HFFc6 (cell line): Measurements from ENCODE around the gene ADORA1. TPM values are rescaled to one million over a fixed set of nuclear protein-coding genes. Genes with fewer than 3 reads are reported as not detected.

ENCODE experiments used
- DNase-seq: peaks from one replicate; pipeline ENCODE4 v3.0.0-alpha.2; 2018
- H3K27ac Mint-ChIP-seq: 2 replicates; pipeline ENCODE4 v1.8.0; 2020; ENCODE audit warnings: mild to moderate bottlenecking, mixed read lengths
- H3K27me3 Mint-ChIP-seq: 2 replicates; pipeline ENCODE4 v1.8.0; 2021; ENCODE audit warnings: mild to moderate bottlenecking, moderate library complexity, mixed read lengths; ENCODE audit not compliant: insufficient read depth
- H3K36me3 Mint-ChIP-seq: 2 replicates; pipeline ENCODE4 v1.8.0; 2021; ENCODE audit warnings: low read depth, mixed read lengths
- H3K4me1 Mint-ChIP-seq: 2 replicates; pipeline ENCODE4 v1.8.0; 2020; ENCODE audit warnings: low read depth, mixed read lengths
- H3K4me3 Mint-ChIP-seq: 2 replicates; pipeline ENCODE4 v1.8.0; 2020; ENCODE audit warnings: mild to moderate bottlenecking, moderate library complexity, mixed read lengths
- H3K9me3 Mint-ChIP-seq: 2 replicates; pipeline ENCODE4 v1.8.0; 2020; ENCODE audit warnings: mild to moderate bottlenecking, mixed read lengths
- total RNA-seq, 6 experiments: library from RNA; stranded (reverse); fragmentation: NEBNext Ultra II Directional; extraction: Animal tissue kit (Norgen Biotek cat#: 25700); gene quantifications; 2 replicates in 1 of 6; 3 replicates in 5 of 6; pipeline ENCODE4 v1.2.3, GENCODE V29; 2021
- TF ChIP-seq, protein P1 (sequence below): fragments of 200-600 bp; sonication (generic); IDR thresholded peaks from 2 replicates; pipeline ENCODE4 v1.5.0; 2021; ENCODE audit warnings: antibody characterized with exemption, mild to moderate bottlenecking

The ADORA1 gene
- total RNA-seq, 6 experiments from 2014 or later: 0.25 to 5.5 (median 0.53) TPM

DNA sequence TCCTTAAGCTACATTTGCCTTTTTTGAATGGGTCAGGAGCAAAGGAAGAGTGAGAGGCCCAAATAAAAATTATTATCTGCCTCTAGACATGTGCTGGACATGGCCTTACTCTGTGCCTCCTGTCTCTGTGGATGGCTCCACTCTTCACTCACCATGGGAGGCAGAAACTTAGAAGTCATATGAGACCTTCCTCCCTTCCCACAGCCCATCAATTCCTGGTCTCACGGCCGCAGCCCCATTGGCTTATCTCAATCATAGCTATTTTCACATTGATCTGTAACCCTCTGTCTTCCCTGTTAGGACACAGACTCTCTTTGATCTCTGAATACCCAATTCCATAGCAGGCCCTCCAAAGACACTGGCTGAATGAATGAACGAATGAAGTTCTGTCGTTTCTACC lies 14.2 kb upstream of the ADORA1 start:
- Mint-ChIP-seq H3K27me3 (peaks cover 47% of the 10 kb centered on the region), H3K36me3 (no peaks in the 10 kb centered on the region), H3K4me3 (no peak overlapping the region), H3K4me1 (no peaks in the 10 kb centered on the region), H3K9me3 (no peaks in the 10 kb centered on the region), H3K27ac (no peak overlapping the region)
- TF ChIP-seq, protein P1, sequence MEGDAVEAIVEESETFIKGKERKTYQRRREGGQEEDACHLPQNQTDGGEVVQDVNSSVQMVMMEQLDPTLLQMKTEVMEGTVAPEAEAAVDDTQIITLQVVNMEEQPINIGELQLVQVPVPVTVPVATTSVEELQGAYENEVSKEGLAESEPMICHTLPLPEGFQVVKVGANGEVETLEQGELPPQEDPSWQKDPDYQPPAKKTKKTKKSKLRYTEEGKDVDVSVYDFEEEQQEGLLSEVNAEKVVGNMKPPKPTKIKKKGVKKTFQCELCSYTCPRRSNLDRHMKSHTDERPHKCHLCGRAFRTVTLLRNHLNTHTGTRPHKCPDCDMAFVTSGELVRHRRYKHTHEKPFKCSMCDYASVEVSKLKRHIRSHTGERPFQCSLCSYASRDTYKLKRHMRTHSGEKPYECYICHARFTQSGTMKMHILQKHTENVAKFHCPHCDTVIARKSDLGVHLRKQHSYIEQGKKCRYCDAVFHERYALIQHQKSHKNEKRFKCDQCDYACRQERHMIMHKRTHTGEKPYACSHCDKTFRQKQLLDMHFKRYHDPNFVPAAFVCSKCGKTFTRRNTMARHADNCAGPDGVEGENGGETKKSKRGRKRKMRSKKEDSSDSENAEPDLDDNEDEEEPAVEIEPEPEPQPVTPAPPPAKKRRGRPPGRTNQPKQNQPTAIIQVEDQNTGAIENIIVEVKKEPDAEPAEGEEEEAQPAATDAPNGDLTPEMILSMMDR: no peak
- no peak for DNase-seq

DNA sequence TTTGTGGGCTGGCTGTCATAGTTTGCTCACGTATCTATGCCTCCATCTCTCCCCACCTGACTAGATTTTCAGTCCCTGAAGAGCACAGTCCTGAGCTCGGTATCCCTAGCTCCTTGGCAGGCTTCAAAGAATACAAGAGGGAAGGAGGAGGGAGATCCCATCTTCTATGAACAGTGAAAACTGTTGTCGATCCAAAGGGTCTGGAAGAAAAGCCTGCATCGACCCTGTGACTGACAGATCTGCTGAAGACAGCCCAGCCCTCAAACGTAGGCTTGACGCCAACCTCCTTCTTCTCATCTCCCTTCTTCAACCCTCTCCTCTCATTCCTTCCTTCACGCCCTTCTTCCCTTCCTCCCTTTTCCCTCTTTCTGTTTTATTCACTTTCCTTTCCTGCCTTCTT lies 13.3 kb upstream of the ADORA1 start:
- no peaks in the 10 kb centered on the region for H3K36me3 Mint-ChIP-seq
- H3K27me3 Mint-ChIP-seq: peaks cover 44% of the 10 kb centered on the region
- no peaks in the 10 kb centered on the region for H3K9me3 Mint-ChIP-seq
- no peaks in the 10 kb centered on the region for H3K4me1 Mint-ChIP-seq
- H3K4me3 Mint-ChIP-seq: no peak overlapping the region
- no peak overlapping the region for H3K27ac Mint-ChIP-seq
- TF ChIP-seq, protein P1: no peak
- DNase-seq: no peak

DNA sequence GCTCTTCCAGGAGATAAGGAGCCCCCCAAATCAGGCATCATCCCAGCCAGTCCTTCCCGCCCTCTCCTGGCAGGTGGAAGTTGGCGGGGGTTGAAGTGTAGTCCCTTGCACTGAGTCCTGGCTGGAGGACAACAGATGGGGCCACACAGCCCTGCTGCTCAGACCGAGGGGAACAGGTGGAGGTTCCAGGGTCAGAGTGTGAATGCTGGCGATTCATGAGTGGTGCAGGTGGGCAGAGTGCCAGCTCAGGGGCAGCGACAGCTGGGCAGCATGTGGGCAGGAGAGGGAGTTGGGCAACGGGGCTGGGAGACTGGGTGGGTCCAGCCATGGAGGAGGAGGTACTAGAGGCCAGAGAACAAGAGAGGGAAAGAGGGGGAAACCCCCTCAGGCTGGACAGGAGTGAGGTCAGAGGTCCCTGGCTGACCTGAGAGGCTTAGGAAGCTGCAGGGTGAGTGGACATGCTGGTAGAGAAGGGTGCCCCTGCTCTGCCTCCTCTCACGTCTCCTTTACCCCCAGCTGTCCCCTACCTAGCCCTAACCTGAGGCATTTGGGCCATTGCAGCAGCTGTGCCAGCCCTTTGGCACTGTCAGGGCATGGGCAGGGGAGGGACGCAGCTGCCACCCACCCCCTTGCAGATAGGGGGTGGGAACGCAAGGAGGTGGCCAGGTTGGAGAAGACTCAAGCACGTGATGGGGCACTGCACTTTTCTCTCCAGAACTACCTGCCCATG lies 11.3 kb upstream of the ADORA1 start:
- Mint-ChIP-seq H3K36me3 (no peaks in the 10 kb centered on the region), H3K4me3 (no peak overlapping the region), H3K4me1 (no peaks in the 10 kb centered on the region), H3K9me3 (no peaks in the 10 kb centered on the region), H3K27ac (no peak overlapping the region), H3K27me3 (peaks cover 38% of the 10 kb centered on the region)
- no peak for DNase-seq
- TF ChIP-seq, protein P1: no peak

DNA sequence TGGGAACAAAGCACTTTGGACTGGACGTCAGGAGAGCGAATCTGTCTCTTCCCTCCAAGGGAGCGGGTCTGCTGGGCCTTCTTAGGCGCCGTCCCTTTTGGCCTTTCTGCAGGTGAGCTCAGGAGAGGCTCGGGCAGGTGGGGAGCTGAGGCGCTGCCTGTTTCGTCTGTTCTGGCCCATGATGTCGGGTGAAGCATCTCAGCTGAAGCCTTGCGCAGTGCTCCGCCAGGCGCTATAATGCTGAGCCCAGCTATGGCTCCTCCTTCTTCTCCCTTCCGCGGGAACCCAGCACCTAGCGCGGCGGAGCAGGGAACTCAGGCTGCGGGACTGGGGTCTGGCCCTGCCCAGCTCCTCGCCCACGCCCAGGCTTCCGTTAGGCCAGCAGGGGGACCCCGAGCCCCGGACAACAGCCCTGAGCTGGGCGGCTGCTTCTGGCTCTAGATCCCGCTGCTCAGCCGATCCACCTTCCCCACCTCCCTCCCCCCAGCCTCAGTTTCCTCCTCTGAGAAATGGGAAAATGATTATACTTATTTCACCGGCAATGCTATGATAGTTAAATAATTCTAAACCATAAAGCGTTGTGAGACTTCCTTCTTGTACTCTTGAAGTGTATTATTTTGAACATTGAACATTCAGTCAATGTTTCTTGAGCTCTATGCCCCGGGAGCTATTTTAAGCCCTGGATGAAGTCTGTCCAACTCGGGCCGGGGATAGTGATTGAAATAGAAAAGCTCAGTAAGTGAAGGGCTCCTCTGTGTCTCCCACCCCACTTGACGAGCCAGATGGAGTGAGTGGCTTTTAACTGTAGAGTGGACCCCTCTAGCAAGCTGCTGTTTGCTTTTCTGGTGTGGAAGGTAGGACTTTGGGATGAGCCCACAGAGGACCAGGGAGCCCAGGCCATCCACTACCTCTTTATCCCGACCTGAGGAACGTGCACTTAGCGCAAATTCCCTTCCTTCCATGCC lies 9.6 kb upstream of the ADORA1 start:
- Mint-ChIP-seq H3K9me3 (no peaks in the 10 kb centered on the region), H3K4me3 (no peak overlapping the region), H3K36me3 (no peaks in the 10 kb centered on the region), H3K27me3 (peaks cover 39% of the 10 kb centered on the region), H3K27ac (no peak overlapping the region), H3K4me1 (no peaks in the 10 kb centered on the region)
- TF ChIP-seq, protein P1: peak; percentile 87
- DNase-seq: peak; percentile 45

DNA sequence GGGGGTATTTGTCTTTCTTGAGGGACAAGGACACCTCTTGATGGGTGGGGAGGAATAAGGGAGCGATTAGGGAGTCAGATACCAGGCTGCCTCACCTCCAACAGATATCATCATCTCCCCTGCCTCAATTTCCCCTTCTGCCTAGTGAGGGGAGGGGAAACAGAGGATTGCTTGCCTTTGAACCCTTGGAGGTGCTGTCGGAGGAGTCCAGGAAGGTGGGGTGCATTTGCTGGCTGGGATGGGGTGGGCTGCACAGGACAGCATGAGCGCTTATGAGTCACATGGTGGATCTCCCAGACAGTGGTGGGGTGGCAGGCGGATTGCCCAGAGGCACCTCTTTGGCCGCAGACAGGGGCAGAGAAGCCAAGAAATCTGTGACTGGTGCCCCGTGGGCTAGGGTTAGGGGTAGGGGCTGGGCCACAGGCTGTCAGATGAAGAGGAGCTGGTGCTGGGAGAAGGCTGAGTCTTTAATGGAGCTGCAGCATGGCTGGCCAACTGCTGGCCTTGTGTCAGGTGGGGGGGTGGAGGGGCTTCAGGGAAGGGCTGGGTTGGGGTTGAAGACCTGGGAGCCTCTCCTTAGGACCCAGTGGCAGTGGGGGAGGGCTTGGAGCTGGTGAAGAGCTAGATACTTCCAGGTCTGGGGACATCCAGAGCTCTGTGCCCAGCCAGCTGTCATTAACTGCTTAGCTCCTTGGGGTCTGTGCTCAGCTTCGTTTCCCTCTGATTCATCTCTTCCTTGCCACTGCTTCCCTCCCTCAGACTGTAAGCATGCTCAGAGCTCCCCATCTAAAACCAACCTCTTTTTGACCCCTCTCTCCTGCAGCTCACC lies 7.0 kb upstream of the ADORA1 start:
- peaks cover 10% of the 10 kb centered on the region for H3K4me1 Mint-ChIP-seq
- no peak overlapping the region for H3K27ac Mint-ChIP-seq
- no peaks in the 10 kb centered on the region for H3K9me3 Mint-ChIP-seq
- no peaks in the 10 kb centered on the region for H3K36me3 Mint-ChIP-seq
- H3K4me3 Mint-ChIP-seq: no peak overlapping the region
- TF ChIP-seq, protein P1: no peak
- DNase-seq: no peak
- H3K27me3 Mint-ChIP-seq: peaks cover 43% of the 10 kb centered on the region
